GM12892 (cell line): ENCODE measurements around the gene RBM34.

ENCODE experiments used
- DNase-seq: peaks from one replicate; pipeline ENCODE4 v3.0.0; 2011; ENCODE audit not compliant: insufficient read length
- FAIRE-seq: peaks from 2 replicates; lab custom pipeline; 2011; peaks lifted over from hg19 to GRCh38; lab: Jason Lieb, UNC
- POLR2A ChIP-seq: IDR thresholded peaks from 2 replicates; pipeline ENCODE4 v1.6.1; 2011; ENCODE audit warnings: low read depth, low read length, control low read depth
- POLR2AphosphoS5 ChIP-seq: IDR thresholded peaks from 2 replicates; pipeline ENCODE4 v1.6.1; 2011; ENCODE audit warnings: low read depth, low read length, control low read depth
- TAF1 ChIP-seq: IDR thresholded peaks from 2 replicates; pipeline ENCODE4 v1.6.1; 2011; ENCODE audit warnings: low read depth, mild to moderate bottlenecking, control low read depth, low read length, borderline replicate concordance

The RBM34 gene

GRCh38 chr1:235145639-235146038 lies 15.4 kb downstream of the RBM34 start:
- FAIRE-seq (no peak), DNase-seq (no peak)
- TF ChIP-seq POLR2A (no peak), POLR2AphosphoS5 (no peak), TAF1 (no peak)

GRCh38 chr1:235142991-235143390 lies 18.1 kb downstream of the RBM34 start:
- DNase-seq, result no peak
- no peak for FAIRE-seq
- no peak for TF ChIP-seq TAF1
- no peak for TF ChIP-seq POLR2A
- no peak for TF ChIP-seq POLR2AphosphoS5

- TF ChIP-seq POLR2AphosphoS5 (no peak), TAF1 (no peak), POLR2A (no peak)
- DNase-seq (no peak), FAIRE-seq (no peak)
These were observed 21.7 kb downstream of the RBM34 start for GRCh38 chr1:235139315-235139714.

- DNase-seq, result no peak
- no peak for FAIRE-seq
- TF ChIP-seq POLR2A (no peak), TAF1 (no peak), POLR2AphosphoS5 (no peak)
These were observed 22.2 kb downstream of the RBM34 start for GRCh38 chr1:235138821-235139220.

GRCh38 chr1:235136111-235136510 lies 24.9 kb downstream of the RBM34 start:
- FAIRE-seq, result no peak
- no peak for DNase-seq
- no peak for TF ChIP-seq POLR2A
- no peak for TF ChIP-seq TAF1
- no peak for TF ChIP-seq POLR2AphosphoS5

- no peak for DNase-seq
- no peak for FAIRE-seq
- TF ChIP-seq TAF1 (no peak), POLR2AphosphoS5 (no peak), POLR2A (no peak)
These were observed 26.9 kb downstream of the RBM34 start for GRCh38 chr1:235134171-235134570.

GRCh38 chr1:235133086-235133485 lies 28.0 kb downstream of the RBM34 start:
- FAIRE-seq (no peak), DNase-seq (no peak)
- TF ChIP-seq POLR2AphosphoS5 (no peak), POLR2A (no peak), TAF1 (no peak)

- no peak for FAIRE-seq
- no peak for DNase-seq
- TF ChIP-seq POLR2A, result no peak
- no peak; the same call in 1 of the 2 replicates for TF ChIP-seq POLR2AphosphoS5
- no peak for TF ChIP-seq TAF1
These were observed 29.1 kb downstream of the RBM34 start for GRCh38 chr1:235131961-235132360.

- TF ChIP-seq POLR2A (peak; percentile 19; the same call in 1 of the 2 replicates), POLR2AphosphoS5 (peak; percentile 46; the same call in 1 of the 2 replicates), TAF1 (no peak)
- FAIRE-seq (no peak), DNase-seq (no peak)
These were observed 30.2 kb downstream of the RBM34 start for GRCh38 chr1:235130766-235131270.

- DNase-seq (no peak), FAIRE-seq (no peak)
- no peak for TF ChIP-seq TAF1
- no peak for TF ChIP-seq POLR2A
- TF ChIP-seq POLR2AphosphoS5, result 0 out of 2 replicates have a peak, but pooled peaks have one; percentile 14
These were observed 31.1 kb downstream of the RBM34 start for GRCh38 chr1:235129774-235130570.

GRCh38 chr1:235128456-235129328 lies 32.4 kb downstream of the RBM34 start, which contains the start of gene TOMM20:
Gene TOMM20 (minus strand): TSS chr1:235128837. CDS start chr1:235128715, 122 bp downstream.
- FAIRE-seq (peak; percentile 93), DNase-seq (peak; percentile 89)
- TF ChIP-seq POLR2AphosphoS5 (peak; percentile 95), POLR2A (peak; percentile 95), TAF1 (peak; percentile 83; the same call in 1 of the 2 replicates)
